ENCODE data around the gene MUTYH.
A peak's percentile ranks its signal among the peaks of the same experiment; 100 is the strongest.

MUTYH gene

GRCh38 chr1:45306905-45307304, 33.3 kb downstream of the MUTYH start:
- ATAC-seq (ENCODE audit: low read depth): no peak
- H3K4me3 ChIP-seq (ENCODE audit: severe bottlenecking): no peak overlapping the region

GRCh38 chr1:45306319-45306718, 33.9 kb downstream of the MUTYH start:
- H3K4me3 ChIP-seq (ENCODE audit: severe bottlenecking): no peak overlapping the region
- H3K27ac ChIP-seq (ENCODE audit: poor library complexity, severe bottlenecking): no peak overlapping the region

More at GRCh38 chr1:45306905-45307304, 33.3 kb downstream of the MUTYH start:
- Histone ChIP-seq H3K9me3 (ENCODE audit: severe bottlenecking) (no peaks in the 10 kb centered on the region), H3K27me3 (ENCODE audit: insufficient read depth, poor library complexity, severe bottlenecking) (no peaks in the 10 kb centered on the region), H3K36me3 (ENCODE audit: low read depth) (no peaks in the 10 kb centered on the region), H3K27ac (ENCODE audit: poor library complexity, severe bottlenecking) (no peak overlapping the region), H3K4me1 (ENCODE audit: insufficient read depth, poor library complexity, severe bottlenecking) (peaks cover 8% of the 10 kb centered on the region)
- no peak for DNase-seq (ENCODE audit: low spot score)
- no peak for TF ChIP-seq CTCF (IDR thresholded peaks at IDR 0.05; ENCODE audit: poor library complexity, severe bottlenecking)

DNA sequence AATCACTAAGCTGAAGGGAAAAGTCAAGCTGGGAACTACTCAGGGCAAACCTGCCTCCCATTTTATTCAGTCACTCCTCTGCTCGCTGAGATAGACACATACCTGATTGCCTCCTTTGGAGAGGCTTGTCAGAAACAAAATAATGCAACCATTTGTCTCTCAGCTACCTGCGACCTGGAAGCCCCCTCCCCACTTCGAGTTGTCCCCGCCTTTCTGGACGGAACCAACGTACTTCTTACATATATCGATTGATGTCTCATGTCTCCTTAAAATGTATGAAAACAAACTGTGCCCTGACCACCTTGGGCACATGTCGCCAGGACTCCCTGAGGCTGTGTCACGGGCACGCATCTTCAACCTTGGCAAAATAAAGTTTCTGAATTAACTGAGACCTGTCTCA, 35.0 kb downstream of the MUTYH start:
- DNase-seq (ENCODE audit: low spot score): no peak
- TF ChIP-seq CTCF (IDR thresholded peaks at IDR 0.05; ENCODE audit: poor library complexity, severe bottlenecking): no peak

More at GRCh38 chr1:45306319-45306718, 33.9 kb downstream of the MUTYH start:
- H3K4me1 ChIP-seq (ENCODE audit: insufficient read depth, poor library complexity, severe bottlenecking): peaks cover 8% of the 10 kb centered on the region
- TF ChIP-seq CTCF (IDR thresholded peaks at IDR 0.05; ENCODE audit: poor library complexity, severe bottlenecking): no peak
- no peaks in the 10 kb centered on the region for H3K9me3 ChIP-seq (ENCODE audit: severe bottlenecking)
- DNase-seq (ENCODE audit: low spot score) (no peak), ATAC-seq (ENCODE audit: low read depth) (no peak)
- no peaks in the 10 kb centered on the region for H3K36me3 ChIP-seq (ENCODE audit: low read depth)
- H3K27me3 ChIP-seq (ENCODE audit: insufficient read depth, poor library complexity, severe bottlenecking): no peaks in the 10 kb centered on the region

DNA sequence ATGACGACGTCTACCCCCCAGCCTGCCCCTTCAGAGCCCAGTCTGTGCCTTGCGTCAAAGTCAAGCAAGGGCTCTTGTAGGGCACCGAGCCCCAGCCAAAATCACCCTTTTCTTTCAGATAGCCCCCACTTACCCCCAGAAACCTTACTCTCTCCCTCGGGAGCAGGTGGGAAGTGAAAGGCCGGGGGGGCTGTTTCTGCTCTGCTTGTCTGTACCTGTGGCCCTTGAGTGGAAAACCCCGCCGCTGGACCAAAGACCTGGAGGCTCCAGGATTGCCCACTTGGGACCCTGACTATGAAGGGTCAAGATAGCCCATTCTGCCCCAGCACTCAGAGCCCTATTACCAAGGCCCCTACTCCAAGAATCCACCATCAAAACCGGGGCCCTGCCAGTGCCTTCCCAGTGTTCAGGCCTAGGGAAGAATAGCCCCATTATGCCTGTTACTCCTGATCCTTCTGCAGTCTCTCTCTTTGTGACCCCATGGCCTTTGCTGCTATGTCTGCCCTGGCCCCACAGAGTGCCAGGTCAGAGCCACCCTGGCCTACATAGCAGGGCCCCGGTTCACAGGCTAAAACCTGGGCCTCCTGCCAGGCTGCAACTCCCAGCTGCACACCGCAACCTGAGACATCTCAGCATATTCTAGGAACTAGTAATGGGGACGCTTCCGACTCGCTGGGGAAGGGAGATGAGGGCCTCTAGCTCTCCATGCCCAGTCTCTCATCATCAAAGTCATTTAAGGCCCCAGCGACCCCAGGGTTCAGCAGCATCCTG, 35.7 kb downstream of the MUTYH start:
- Histone ChIP-seq H3K27ac (ENCODE audit: poor library complexity, severe bottlenecking) (peak overlapping the region; percentile 41), H3K4me3 (ENCODE audit: severe bottlenecking) (peak overlapping the region; percentile 60), H3K9me3 (ENCODE audit: severe bottlenecking) (no peaks in the 10 kb centered on the region), H3K27me3 (ENCODE audit: insufficient read depth, poor library complexity, severe bottlenecking) (no peaks in the 10 kb centered on the region), H3K4me1 (ENCODE audit: insufficient read depth, poor library complexity, severe bottlenecking) (peaks cover 8% of the 10 kb centered on the region), H3K36me3 (ENCODE audit: low read depth) (no peaks in the 10 kb centered on the region)
- DNase-seq (ENCODE audit: low spot score) (no peak), ATAC-seq (ENCODE audit: low read depth) (no peak; the same call in 2 of the 3 replicates)
- peak; percentile 36 for TF ChIP-seq CTCF (IDR thresholded peaks at IDR 0.05; ENCODE audit: poor library complexity, severe bottlenecking)

More for the DNA sequence above, 35.0 kb downstream of the MUTYH start:
- H3K4me3 ChIP-seq (ENCODE audit: severe bottlenecking): no peak overlapping the region
- no peaks in the 10 kb centered on the region for H3K9me3 ChIP-seq (ENCODE audit: severe bottlenecking)
- no peak for ATAC-seq (ENCODE audit: low read depth)
- H3K4me1 ChIP-seq (ENCODE audit: insufficient read depth, poor library complexity, severe bottlenecking): peaks cover 8% of the 10 kb centered on the region
- no peak overlapping the region for H3K27ac ChIP-seq (ENCODE audit: poor library complexity, severe bottlenecking)
- H3K36me3 ChIP-seq (ENCODE audit: low read depth): no peaks in the 10 kb centered on the region
- no peaks in the 10 kb centered on the region for H3K27me3 ChIP-seq (ENCODE audit: insufficient read depth, poor library complexity, severe bottlenecking)

Data from RWPE2 (cell line).